ENCODE measurements around the gene PACRG. TPM values are rescaled to one million over a fixed set of nuclear protein-coding genes. Genes with fewer than 3 reads are reported as not detected.

PACRG gene
- polyA plus RNA-seq, 1 donor from 2014 or later: 16.6 TPM

GRCh38 chr6:163252061-163252591, 524.4 kb downstream of the PACRG start:
- no peaks in the 10 kb centered on the region for H3K27me3 ChIP-seq (ENCODE audit: insufficient read depth, low read depth, low read length)
- H4K20me1 ChIP-seq (ENCODE audit: insufficient read depth): no peaks in the 10 kb centered on the region
- no peak overlapping the region for H3K9ac ChIP-seq (ENCODE audit: low read length)
- H3K79me2 ChIP-seq (replicated peaks; ENCODE audit: insufficient read depth, low read length): no peaks in the 10 kb centered on the region
- no peaks in the 10 kb centered on the region for H3F3A ChIP-seq (ENCODE audit: insufficient read depth, low read length, poor library complexity, severe bottlenecking)
- TF ChIP-seq SMC3 (conservative IDR thresholded peaks at IDR 0.05; ENCODE audit: poor library complexity) (no peak), MXI1 (conservative IDR thresholded peaks at IDR 0.05; ENCODE audit: poor library complexity, severe bottlenecking) (no peak), REST (IDR thresholded peaks at IDR 0.05; ENCODE audit: borderline replicate concordance) (no peak), POLR2AphosphoS5 (IDR thresholded peaks at IDR 0.05) (no peak), EZH2 (IDR thresholded peaks at IDR 0.05; ENCODE audit: borderline replicate concordance, insufficient read depth, low read length, poor library complexity, severe bottlenecking) (no peak), TAF1 (IDR thresholded peaks at IDR 0.05; ENCODE audit: low read depth) (no peak), RAD21 (conservative IDR thresholded peaks at IDR 0.05) (no peak), EP300 (conservative IDR thresholded peaks at IDR 0.05; ENCODE audit: poor library complexity, severe bottlenecking) (no peak), CTCF (IDR thresholded peaks at IDR 0.05; ENCODE audit: poor library complexity, severe bottlenecking) (no peak)
- H3K4me3 ChIP-seq (ENCODE audit: low read length): no peak overlapping the region
- H3K36me3 ChIP-seq (ENCODE audit: insufficient read depth, low read length): no peaks in the 10 kb centered on the region
- no peaks in the 10 kb centered on the region for H3K9me3 ChIP-seq (ENCODE audit: low read length)
- no peaks in the 10 kb centered on the region for H3K9me2 ChIP-seq (ENCODE audit: insufficient read depth, low read length)
- H2AFZ ChIP-seq (ENCODE audit: low read depth, low read length): no peak overlapping the region
- H3K4me2 ChIP-seq (ENCODE audit: low read length): no peak overlapping the region
- H3K27ac ChIP-seq (ENCODE audit: low read length): no peak overlapping the region

GRCh38 chr6:163253556-163254213, 525.9 kb downstream of the PACRG start:
- H3K9me3 ChIP-seq (ENCODE audit: low read length): no peaks in the 10 kb centered on the region
- H3K27me3 ChIP-seq (ENCODE audit: insufficient read depth, low read depth, low read length): no peaks in the 10 kb centered on the region
- no peak overlapping the region for H3K27ac ChIP-seq (ENCODE audit: low read length)
- no peak overlapping the region for H2AFZ ChIP-seq (ENCODE audit: low read depth, low read length)
- no peaks in the 10 kb centered on the region for H3K9me2 ChIP-seq (ENCODE audit: insufficient read depth, low read length)
- no peaks in the 10 kb centered on the region for H3K79me2 ChIP-seq (replicated peaks; ENCODE audit: insufficient read depth, low read length)
- no peaks in the 10 kb centered on the region for H3K36me3 ChIP-seq (ENCODE audit: insufficient read depth, low read length)
- H3F3A ChIP-seq (ENCODE audit: insufficient read depth, low read length, poor library complexity, severe bottlenecking): no peaks in the 10 kb centered on the region
- H3K4me2 ChIP-seq (ENCODE audit: low read length): no peak overlapping the region
- TF ChIP-seq REST (IDR thresholded peaks at IDR 0.05; ENCODE audit: borderline replicate concordance): no peak
- TF ChIP-seq POLR2AphosphoS5 (IDR thresholded peaks at IDR 0.05): no peak
- no peak for TF ChIP-seq SMC3 (conservative IDR thresholded peaks at IDR 0.05; ENCODE audit: poor library complexity)
- TF ChIP-seq CTCF (IDR thresholded peaks at IDR 0.05; ENCODE audit: poor library complexity, severe bottlenecking): no peak
- no peak for TF ChIP-seq EZH2 (IDR thresholded peaks at IDR 0.05; ENCODE audit: borderline replicate concordance, insufficient read depth, low read length, poor library complexity, severe bottlenecking)
- no peak for TF ChIP-seq RAD21 (conservative IDR thresholded peaks at IDR 0.05)
- no peak for TF ChIP-seq MXI1 (conservative IDR thresholded peaks at IDR 0.05; ENCODE audit: poor library complexity, severe bottlenecking)
- no peaks in the 10 kb centered on the region for H4K20me1 ChIP-seq (ENCODE audit: insufficient read depth)
- H3K4me3 ChIP-seq (ENCODE audit: low read length): no peak overlapping the region
- H3K9ac ChIP-seq (ENCODE audit: low read length): no peak overlapping the region

All from neural cell (in vitro differentiated cells).